ENCODE data around the gene NEDD9.

GRCh38 chr6:11224252-11224965 is 8.1 kb downstream of the NEDD9 start:
- TF ChIP-seq CTCF (IDR thresholded peaks at IDR 0.05; ENCODE audit: low read depth, low read length) (no peak), EZH2phosphoT487 (IDR thresholded peaks at IDR 0.05; ENCODE audit: low read depth) (no peak)
